ENCODE data around the gene OR52N1.

DNA sequence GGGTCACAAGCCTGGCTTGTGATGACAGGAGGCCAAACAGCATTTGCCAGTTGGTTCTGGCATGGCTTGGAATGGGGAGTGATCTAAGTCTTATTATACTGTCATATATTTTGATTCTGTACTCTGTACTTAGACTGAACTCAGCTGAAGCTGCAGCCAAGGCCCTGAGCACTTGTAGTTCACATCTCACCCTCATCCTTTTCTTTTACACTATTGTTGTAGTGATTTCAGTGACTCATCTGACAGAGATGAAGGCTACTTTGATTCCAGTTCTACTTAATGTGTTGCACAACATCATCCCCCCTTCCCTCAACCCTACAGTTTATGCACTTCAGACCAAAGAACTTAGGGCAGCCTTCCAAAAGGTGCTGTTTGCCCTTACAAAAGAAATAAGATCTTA, 54.0 kb downstream of the OR52N1 start:
- TF ChIP-seq POLR2A (IDR thresholded peaks at IDR 0.05), result no peak
- no peak for TF ChIP-seq CTCF (IDR thresholded peaks at IDR 0.05)

Measured in body of pancreas (tissue), 4 donors.